ACC112 (cell line): ENCODE measurements around the gene NKD1.

Experiments used
- H2AFZ ChIP-seq: fragments of 200-600 bp; sonication (generic); one replicate; pipeline ENCODE4 v1.6.0; 2017; ENCODE audit warnings: antibody characterized with exemption, low read length; ENCODE audit not compliant: unreplicated experiment
- H3K27ac ChIP-seq: fragments of 200-600 bp; sonication (generic); 2 replicates; pipeline ENCODE4 v1.5.1; 2014; ENCODE audit warnings: low read depth, mild to moderate bottlenecking, antibody characterized with exemption, low read length, moderate library complexity
- H3K27me3 ChIP-seq: fragments of 200-600 bp; sonication (generic); 2 replicates; pipeline ENCODE4 v1.6.1; 2014; ENCODE audit warnings: mild to moderate bottlenecking, antibody characterized with exemption, low read length, moderate library complexity, mixed read lengths; ENCODE audit not compliant: insufficient read depth
- H3K36me3 ChIP-seq: fragments of 200-600 bp; sonication (generic); 2 replicates; pipeline ENCODE4 v1.6.1; 2016; ENCODE audit warnings: mild to moderate bottlenecking, antibody characterized with exemption, low read length, moderate library complexity, mixed read lengths; ENCODE audit not compliant: insufficient read depth
- H3K4me1 ChIP-seq: fragments of 200-600 bp; sonication (generic); one replicate; pipeline ENCODE4 v1.6.1; 2016; ENCODE audit warnings: low read length, mixed read lengths; ENCODE audit not compliant: insufficient read depth, unreplicated experiment, control insufficient read depth
- H3K4me3 ChIP-seq: fragments of 200-600 bp; sonication (generic); 2 replicates; pipeline ENCODE4 v1.5.1; 2014; ENCODE audit warnings: mild to moderate bottlenecking, low read depth, low read length
- H3K79me2 ChIP-seq: fragments of 200-600 bp; sonication (generic); one replicate; pipeline ENCODE4 v1.6.0; 2016; ENCODE audit warnings: low read length; ENCODE audit not compliant: control insufficient read depth, unreplicated experiment, insufficient read depth

Gene NKD1

GRCh38 chr16:50614955-50615724, 66.9 kb downstream of the NKD1 start:
- H2AFZ ChIP-seq, result no peak overlapping the region
- no peaks in the 10 kb centered on the region for H3K36me3 ChIP-seq
- H3K27ac ChIP-seq, result no peak overlapping the region
- H3K27me3 ChIP-seq, result no peaks in the 10 kb centered on the region
- H3K4me3 ChIP-seq, result no peak overlapping the region
- H3K4me1 ChIP-seq, result no peaks in the 10 kb centered on the region
- no peaks in the 10 kb centered on the region for H3K79me2 ChIP-seq

- Histone ChIP-seq H2AFZ (no peak overlapping the region), H3K27me3 (no peaks in the 10 kb centered on the region), H3K27ac (no peak overlapping the region), H3K4me3 (no peak overlapping the region), H3K4me1 (no peaks in the 10 kb centered on the region), H3K79me2 (no peaks in the 10 kb centered on the region), H3K36me3 (no peaks in the 10 kb centered on the region)
Observed at GRCh38 chr16:50615891-50616290, 67.7 kb downstream of the NKD1 start.

GRCh38 chr16:50616386-50616785, 68.2 kb downstream of the NKD1 start:
- no peak overlapping the region for H2AFZ ChIP-seq
- H3K27me3 ChIP-seq, result no peaks in the 10 kb centered on the region
- no peaks in the 10 kb centered on the region for H3K79me2 ChIP-seq
- H3K36me3 ChIP-seq, result no peaks in the 10 kb centered on the region
- H3K4me1 ChIP-seq, result no peaks in the 10 kb centered on the region
- no peak overlapping the region for H3K27ac ChIP-seq
- H3K4me3 ChIP-seq, result no peak overlapping the region

- Histone ChIP-seq H3K36me3 (no peaks in the 10 kb centered on the region), H3K27ac (no peak overlapping the region), H3K79me2 (no peaks in the 10 kb centered on the region), H3K27me3 (no peaks in the 10 kb centered on the region), H3K4me3 (no peak overlapping the region), H3K4me1 (no peaks in the 10 kb centered on the region), H2AFZ (no peak overlapping the region)
Observed at GRCh38 chr16:50616883-50617645, 68.9 kb downstream of the NKD1 start.

GRCh38 chr16:50617646-50618184, 69.5 kb downstream of the NKD1 start:
- H2AFZ ChIP-seq, result no peak overlapping the region
- H3K4me3 ChIP-seq, result no peak overlapping the region
- no peak overlapping the region for H3K27ac ChIP-seq
- H3K27me3 ChIP-seq, result no peaks in the 10 kb centered on the region
- no peaks in the 10 kb centered on the region for H3K36me3 ChIP-seq
- no peaks in the 10 kb centered on the region for H3K4me1 ChIP-seq
- no peaks in the 10 kb centered on the region for H3K79me2 ChIP-seq

- Histone ChIP-seq H3K79me2 (no peaks in the 10 kb centered on the region), H3K4me3 (no peak overlapping the region), H3K4me1 (no peaks in the 10 kb centered on the region), H3K27me3 (no peaks in the 10 kb centered on the region), H2AFZ (no peak overlapping the region), H3K36me3 (no peaks in the 10 kb centered on the region), H3K27ac (no peak overlapping the region)
Observed at GRCh38 chr16:50618238-50618918, 70.2 kb downstream of the NKD1 start.

GRCh38 chr16:50619702-50620491, 71.7 kb downstream of the NKD1 start:
- Histone ChIP-seq H2AFZ (no peak overlapping the region), H3K79me2 (no peaks in the 10 kb centered on the region), H3K36me3 (no peaks in the 10 kb centered on the region), H3K4me1 (no peaks in the 10 kb centered on the region), H3K27me3 (no peaks in the 10 kb centered on the region), H3K27ac (no peak overlapping the region), H3K4me3 (no peak overlapping the region)

- Histone ChIP-seq H3K4me1 (no peaks in the 10 kb centered on the region), H2AFZ (no peak overlapping the region), H3K36me3 (no peaks in the 10 kb centered on the region), H3K27me3 (0 out of 2 replicates have a peak, but pooled peaks cover 1% of the 10 kb centered on the region), H3K27ac (no peak overlapping the region), H3K79me2 (no peaks in the 10 kb centered on the region), H3K4me3 (no peak overlapping the region)
Observed at GRCh38 chr16:50620646-50621451, 72.7 kb downstream of the NKD1 start.

GRCh38 chr16:50621452-50621792, 73.2 kb downstream of the NKD1 start:
- Histone ChIP-seq H3K4me3 (no peak overlapping the region), H3K27me3 (peaks cover 7% of the 10 kb centered on the region), H3K36me3 (no peaks in the 10 kb centered on the region), H3K79me2 (no peaks in the 10 kb centered on the region), H3K27ac (no peak overlapping the region), H3K4me1 (no peaks in the 10 kb centered on the region), H2AFZ (no peak overlapping the region)
